WTC11 (cell line): ENCODE results near the gene ZNF600.
"Not testable (repeated sequence)": the region's sequence is repeated elsewhere in the genome, so short reads cannot be mapped to it uniquely, and the experiment has no call there.

Experiments used
- AFF4 ChIP-seq: sonication (generic); formaldehyde crosslinking; IDR thresholded peaks from 2 replicates; pipeline ENCODE4 v1.8.1; 2023; ENCODE audit warnings: mild to moderate bottlenecking, missing genetic modification reagents, borderline replicate concordance
- CTCF ChIP-seq: fragments of 200-600 bp; IDR thresholded peaks from 2 replicates; pipeline ENCODE4 v1.8.0; 2022; ENCODE audit warnings: antibody characterized with exemption
- ERG ChIP-seq: fragments of 250-450 bp; sonication (Bioruptor Pico); IDR thresholded peaks from 2 replicates; pipeline ENCODE4 v1.8.0; 2021; ENCODE audit warnings: mild to moderate bottlenecking
- SMAD3 ChIP-seq: sonication (generic); formaldehyde crosslinking; IDR thresholded peaks from 2 replicates; pipeline ENCODE4 v1.8.0; 2022; ENCODE audit warnings: missing genetic modification reagents, mild to moderate bottlenecking, borderline replicate concordance
- SMAD4 ChIP-seq: sonication (generic); formaldehyde crosslinking; IDR thresholded peaks from 2 replicates; pipeline ENCODE4 v1.8.0; 2022; ENCODE audit warnings: mild to moderate bottlenecking, missing genetic modification reagents
- TCF7 ChIP-seq: sonication (generic); formaldehyde crosslinking; IDR thresholded peaks from 2 replicates; pipeline ENCODE4 v1.8.0; 2022; ENCODE audit warnings: mild to moderate bottlenecking, low read depth, missing genetic modification reagents, moderate library complexity
- ZNF219 ChIP-seq: sonication (generic); formaldehyde crosslinking; IDR thresholded peaks from 2 replicates; pipeline ENCODE4 v1.8.0; 2023; ENCODE audit warnings: missing genetic modification reagents, mild to moderate bottlenecking, borderline replicate concordance

- not testable (repeated sequence) for TF ChIP-seq SMAD4 (CRISPR knock-in tag); ERG; CTCF; AFF4; SMAD3 (CRISPR knock-in tag); TCF7 (CRISPR knock-in tag); ZNF219 (CRISPR knock-in tag)
Observed at GRCh38 chr19:52715902-52716301, 70.7 kb downstream of the ZNF600 start.
